Measurements from ENCODE around the gene PML.
"Not testable (repeated sequence)": the region's sequence is repeated elsewhere in the genome, so short reads cannot be mapped to it uniquely, and the experiment has no call there.

The PML gene

DNA sequence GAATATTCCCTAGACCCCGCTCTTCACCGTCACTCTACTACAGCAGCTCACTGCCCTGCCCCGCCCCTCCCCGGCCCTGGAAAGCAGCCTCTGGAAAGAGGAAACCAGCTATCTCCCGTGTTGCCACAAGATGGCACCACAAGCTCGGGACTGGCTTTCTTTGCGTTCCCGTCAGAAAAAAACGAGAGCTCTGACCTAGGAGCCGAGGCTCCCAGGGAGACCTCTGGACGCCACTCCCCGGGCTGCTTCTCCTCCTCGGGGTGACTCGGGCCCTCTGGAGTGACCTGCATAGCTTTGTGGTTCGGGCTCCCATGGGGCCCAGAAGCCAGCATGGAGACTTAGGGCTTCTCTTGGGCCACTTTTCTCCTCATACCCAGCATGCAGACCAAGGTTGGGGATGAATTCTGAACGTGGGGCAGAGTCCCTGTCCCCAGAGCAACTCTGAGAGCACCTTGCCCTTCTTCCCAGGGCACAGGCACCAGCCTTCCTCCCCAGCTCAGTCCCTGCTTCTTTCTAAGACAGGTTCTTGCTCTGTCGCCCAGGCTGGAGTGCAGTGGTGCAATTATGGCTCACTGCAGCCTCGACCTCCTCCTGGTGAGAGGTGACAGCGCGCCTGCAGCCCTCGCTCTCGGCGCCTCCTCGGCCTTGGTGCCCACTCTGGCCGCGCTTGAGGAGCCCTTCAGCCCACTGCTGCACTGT lies 21.4 kb upstream of the PML start:
- no peak overlapping the region for H3K27ac ChIP-seq (ENCODE audit: low read length)
- no peak overlapping the region for H3K4me3 ChIP-seq (ENCODE audit: low read length)
- WGBS (ENCODE audit: insufficient coverage, insufficient read length) = no CpG with 5 or more reads among the region's 26 CpGs
- no peaks in the 10 kb centered on the region for H3K36me3 ChIP-seq (ENCODE audit: control insufficient read depth, insufficient read depth, low read length)
- DNase-seq (ENCODE audit: low read depth, low spot score) = no peak
- no peaks in the 10 kb centered on the region for H3K27me3 ChIP-seq (ENCODE audit: control insufficient read depth, insufficient read depth, low read length)
- no peaks in the 10 kb centered on the region for H3K9me3 ChIP-seq (ENCODE audit: control insufficient read depth, insufficient read depth, low read length)
- H3K4me1 ChIP-seq (ENCODE audit: control insufficient read depth, insufficient read depth, low read length) = peaks cover 4% of the 10 kb centered on the region; the same call in 1 of the 2 replicates

DNA sequence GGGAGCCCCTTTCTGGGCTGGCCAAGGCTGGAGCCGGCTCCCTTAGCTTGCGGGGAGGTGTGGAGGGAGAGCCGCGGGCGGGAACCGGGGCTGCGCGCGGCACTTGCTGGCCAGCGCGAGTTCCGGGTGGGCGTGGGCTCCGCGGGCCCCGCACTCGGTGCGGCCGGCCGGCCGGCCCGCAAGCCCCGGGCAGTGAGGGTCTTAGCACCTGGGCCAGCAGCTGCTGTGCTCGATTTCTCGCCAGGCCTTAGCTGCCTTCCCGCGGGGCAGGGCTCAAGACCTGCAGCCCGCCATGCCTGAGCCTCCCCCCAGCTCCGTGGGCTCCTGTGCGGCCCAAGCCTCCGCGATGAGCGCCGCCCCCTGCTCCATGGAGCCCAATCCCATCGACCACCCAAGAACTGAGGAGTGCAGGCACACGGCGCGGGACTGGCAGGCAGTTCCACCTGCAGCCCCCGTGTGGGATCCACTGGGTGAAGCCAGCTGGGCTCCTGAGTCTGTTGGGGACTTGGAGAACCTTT lies 20.8 kb upstream of the PML start:
- no CpG with 5 or more reads among the region's 39 CpGs for WGBS (ENCODE audit: insufficient coverage, insufficient read length)
- H3K27me3 ChIP-seq (ENCODE audit: control insufficient read depth, insufficient read depth, low read length); H3K36me3 ChIP-seq (ENCODE audit: control insufficient read depth, insufficient read depth, low read length); H3K4me3 ChIP-seq (ENCODE audit: low read length); H3K9me3 ChIP-seq (ENCODE audit: control insufficient read depth, insufficient read depth, low read length); H3K27ac ChIP-seq (ENCODE audit: low read length); H3K4me1 ChIP-seq (ENCODE audit: control insufficient read depth, insufficient read depth, low read length); DNase-seq (ENCODE audit: low read depth, low spot score): not testable (repeated sequence)

DNA sequence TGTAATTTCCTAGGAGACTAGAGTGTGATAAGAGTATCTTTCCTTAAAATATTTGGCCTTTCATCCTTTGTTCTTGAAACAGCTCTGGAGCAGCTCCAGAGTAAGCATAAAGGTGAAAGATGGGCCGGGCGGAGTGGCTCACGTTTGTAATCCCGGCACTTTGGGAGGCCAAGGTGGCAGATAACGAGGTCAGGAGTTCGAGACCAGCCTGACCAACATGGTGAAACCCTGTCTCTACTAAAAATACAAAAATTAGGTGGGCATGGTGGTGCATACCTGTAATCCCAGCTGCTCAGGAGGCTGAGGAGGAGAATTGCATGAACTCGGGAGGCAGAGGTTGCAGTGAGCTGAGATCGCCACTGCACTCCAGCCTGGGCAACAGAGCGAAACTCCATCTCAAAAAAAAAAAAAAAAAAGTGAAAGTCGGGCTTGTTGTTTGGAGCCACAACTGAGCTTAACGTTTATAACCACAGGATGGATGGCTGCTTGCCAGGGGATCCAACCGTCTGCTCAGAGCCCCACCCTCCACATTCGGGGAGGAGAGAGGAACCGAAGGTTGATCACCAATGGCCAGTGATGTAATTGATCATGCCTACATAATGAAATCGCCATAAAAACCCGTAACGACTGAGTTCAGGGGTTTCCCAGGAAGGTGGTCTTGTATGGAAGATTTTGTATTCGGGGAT lies 18.9 kb upstream of the PML start:
- WGBS (ENCODE audit: insufficient coverage, insufficient read length) = no CpG with 5 or more reads among the region's 18 CpGs
- H3K4me3 ChIP-seq (ENCODE audit: low read length); DNase-seq (ENCODE audit: low read depth, low spot score); H3K27ac ChIP-seq (ENCODE audit: low read length); H3K4me1 ChIP-seq (ENCODE audit: control insufficient read depth, insufficient read depth, low read length); H3K27me3 ChIP-seq (ENCODE audit: control insufficient read depth, insufficient read depth, low read length); H3K36me3 ChIP-seq (ENCODE audit: control insufficient read depth, insufficient read depth, low read length); H3K9me3 ChIP-seq (ENCODE audit: control insufficient read depth, insufficient read depth, low read length): not testable (repeated sequence)

DNA sequence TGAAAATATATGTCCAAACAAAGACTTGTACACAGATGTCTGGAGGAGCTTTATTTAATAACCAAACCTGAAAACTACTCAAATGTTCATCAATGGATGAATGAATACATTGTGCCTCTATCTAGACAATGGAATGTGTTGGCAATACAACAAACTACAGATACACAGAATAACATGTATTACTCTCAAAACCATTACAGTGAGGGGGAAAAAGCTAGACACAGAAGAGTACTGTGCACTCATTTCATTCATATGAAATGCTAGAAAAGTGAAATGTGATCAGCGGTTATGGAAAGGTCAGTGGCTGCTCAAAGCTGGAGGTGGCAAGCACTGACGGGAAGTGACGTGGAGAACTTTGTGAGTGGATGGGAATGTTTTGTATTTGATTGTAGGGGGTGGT lies 15.6 kb upstream of the PML start:
- no peaks in the 10 kb centered on the region for H3K9me3 ChIP-seq (ENCODE audit: control insufficient read depth, insufficient read depth, low read length)
- H3K4me1 ChIP-seq (ENCODE audit: control insufficient read depth, insufficient read depth, low read length) = no peaks in the 10 kb centered on the region
- WGBS (ENCODE audit: insufficient coverage, insufficient read length) = no CpG with 5 or more reads among the region's 3 CpGs
- no peak overlapping the region for H3K4me3 ChIP-seq (ENCODE audit: low read length)
- no peaks in the 10 kb centered on the region; the same call in 1 of the 2 replicates for H3K36me3 ChIP-seq (ENCODE audit: control insufficient read depth, insufficient read depth, low read length)
- H3K27me3 ChIP-seq (ENCODE audit: control insufficient read depth, insufficient read depth, low read length) = no peaks in the 10 kb centered on the region
- no peak overlapping the region for H3K27ac ChIP-seq (ENCODE audit: low read length)
- DNase-seq (ENCODE audit: low read depth, low spot score) = no peak

DNA sequence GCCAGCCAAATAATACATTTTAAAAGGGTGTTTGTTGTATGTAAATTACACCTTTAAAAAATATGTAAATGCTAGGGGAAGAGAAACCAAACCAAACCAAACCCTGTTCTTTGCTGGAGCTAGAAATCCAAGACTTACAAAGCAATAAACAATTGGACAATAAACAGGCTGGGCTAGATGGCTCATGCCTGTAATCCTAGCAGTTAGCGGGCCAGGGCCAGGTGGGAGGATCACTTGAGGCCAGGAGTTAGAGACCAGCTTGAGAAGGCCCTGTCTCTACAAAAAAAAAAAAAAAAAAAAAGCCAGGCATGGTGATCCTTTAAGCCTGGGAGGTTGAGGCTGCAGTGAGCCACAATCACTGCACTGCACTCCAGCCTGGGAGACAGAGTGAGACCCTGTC lies 14.9 kb upstream of the PML start:
- no peak overlapping the region for H3K4me3 ChIP-seq (ENCODE audit: low read length)
- DNase-seq (ENCODE audit: low read depth, low spot score) = no peak
- no peaks in the 10 kb centered on the region for H3K9me3 ChIP-seq (ENCODE audit: control insufficient read depth, insufficient read depth, low read length)
- no peak overlapping the region for H3K27ac ChIP-seq (ENCODE audit: low read length)
- no peaks in the 10 kb centered on the region for H3K27me3 ChIP-seq (ENCODE audit: control insufficient read depth, insufficient read depth, low read length)
- no peaks in the 10 kb centered on the region; the same call in 1 of the 2 replicates for H3K36me3 ChIP-seq (ENCODE audit: control insufficient read depth, insufficient read depth, low read length)
- no peaks in the 10 kb centered on the region for H3K4me1 ChIP-seq (ENCODE audit: control insufficient read depth, insufficient read depth, low read length)
- WGBS (ENCODE audit: insufficient coverage, insufficient read length) = no CpG with 5 or more reads among the region's 1 CpG

DNA sequence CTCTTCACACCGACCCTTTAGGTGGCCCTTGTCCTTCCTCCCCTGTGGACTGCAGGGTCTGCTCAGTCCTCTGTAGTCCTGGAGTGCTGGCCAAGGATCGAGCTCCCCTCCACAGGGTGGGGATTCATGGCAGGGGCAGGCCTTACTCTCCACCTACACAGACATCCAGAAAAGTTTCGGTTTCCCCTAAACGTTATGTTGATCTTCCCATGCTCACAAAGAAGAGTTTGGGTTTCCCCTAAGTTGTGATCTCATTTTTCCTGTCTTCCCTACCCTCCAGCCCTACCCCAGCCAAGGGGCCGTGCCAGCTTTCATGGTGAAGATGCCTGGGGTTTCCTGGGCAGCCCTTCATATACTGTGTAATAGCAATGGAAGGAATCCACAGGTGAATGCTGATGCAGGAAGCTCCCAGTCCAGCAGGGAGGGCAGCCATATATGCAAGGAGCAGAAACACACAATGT lies 12.7 kb upstream of the PML start:
- no peak overlapping the region for H3K4me3 ChIP-seq (ENCODE audit: low read length)
- H3K36me3 ChIP-seq (ENCODE audit: control insufficient read depth, insufficient read depth, low read length) = no peaks in the 10 kb centered on the region; the same call in 1 of the 2 replicates
- no peak overlapping the region for H3K27ac ChIP-seq (ENCODE audit: low read length)
- WGBS (ENCODE audit: insufficient coverage, insufficient read length) = no CpG with 5 or more reads among the region's 5 CpGs
- H3K4me1 ChIP-seq (ENCODE audit: control insufficient read depth, insufficient read depth, low read length) = no peaks in the 10 kb centered on the region
- H3K27me3 ChIP-seq (ENCODE audit: control insufficient read depth, insufficient read depth, low read length) = no peaks in the 10 kb centered on the region
- DNase-seq (ENCODE audit: low read depth, low spot score) = no peak
- H3K9me3 ChIP-seq (ENCODE audit: control insufficient read depth, insufficient read depth, low read length) = no peaks in the 10 kb centered on the region

DNA sequence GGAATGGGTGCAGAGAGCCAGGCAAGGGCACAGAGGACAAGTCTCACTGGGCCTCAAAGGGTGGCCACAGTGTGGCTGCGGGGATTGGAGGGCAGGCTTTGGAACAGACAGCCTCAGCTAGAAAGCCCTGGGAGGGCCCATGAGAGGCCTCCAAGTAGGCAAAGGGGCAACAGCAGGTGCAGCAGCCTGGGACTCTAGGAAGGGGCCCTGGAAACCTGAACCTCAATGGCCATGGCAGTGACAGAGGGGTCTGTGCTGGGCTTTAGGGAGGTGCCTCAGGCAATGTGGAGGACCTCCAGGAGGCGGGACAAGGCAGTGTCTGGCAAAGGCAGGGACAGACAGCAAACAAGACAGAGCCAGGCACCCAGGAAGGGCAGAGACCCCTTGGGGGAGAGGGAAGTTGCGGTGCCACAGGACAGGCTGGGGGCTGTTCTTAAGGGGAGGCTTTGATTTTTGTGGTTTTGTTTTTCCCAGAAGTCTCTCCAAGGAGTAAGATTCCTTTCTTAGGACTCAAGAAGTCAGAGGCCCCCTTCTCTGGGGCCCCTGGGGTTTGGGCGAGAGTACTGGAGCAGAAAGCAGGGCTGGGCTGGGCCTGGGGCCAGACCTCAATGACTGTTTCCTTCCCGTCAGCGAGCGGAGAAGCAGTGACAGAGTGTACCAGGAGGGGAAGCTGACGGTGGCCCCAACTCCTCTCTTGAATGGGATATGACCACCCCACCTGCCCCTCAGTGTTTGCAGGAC lies 12.1 kb upstream of the PML start:
- H3K27me3 ChIP-seq (ENCODE audit: control insufficient read depth, insufficient read depth, low read length) = no peaks in the 10 kb centered on the region
- no peaks in the 10 kb centered on the region for H3K9me3 ChIP-seq (ENCODE audit: control insufficient read depth, insufficient read depth, low read length)
- H3K27ac ChIP-seq (ENCODE audit: low read length) = no peak overlapping the region
- no peaks in the 10 kb centered on the region; the same call in 1 of the 2 replicates for H3K36me3 ChIP-seq (ENCODE audit: control insufficient read depth, insufficient read depth, low read length)
- H3K4me3 ChIP-seq (ENCODE audit: low read length) = no peak overlapping the region
- no peak for DNase-seq (ENCODE audit: low read depth, low spot score)
- no peaks in the 10 kb centered on the region for H3K4me1 ChIP-seq (ENCODE audit: control insufficient read depth, insufficient read depth, low read length)
- WGBS (ENCODE audit: insufficient coverage, insufficient read length) = no CpG with 5 or more reads among the region's 8 CpGs

DNA sequence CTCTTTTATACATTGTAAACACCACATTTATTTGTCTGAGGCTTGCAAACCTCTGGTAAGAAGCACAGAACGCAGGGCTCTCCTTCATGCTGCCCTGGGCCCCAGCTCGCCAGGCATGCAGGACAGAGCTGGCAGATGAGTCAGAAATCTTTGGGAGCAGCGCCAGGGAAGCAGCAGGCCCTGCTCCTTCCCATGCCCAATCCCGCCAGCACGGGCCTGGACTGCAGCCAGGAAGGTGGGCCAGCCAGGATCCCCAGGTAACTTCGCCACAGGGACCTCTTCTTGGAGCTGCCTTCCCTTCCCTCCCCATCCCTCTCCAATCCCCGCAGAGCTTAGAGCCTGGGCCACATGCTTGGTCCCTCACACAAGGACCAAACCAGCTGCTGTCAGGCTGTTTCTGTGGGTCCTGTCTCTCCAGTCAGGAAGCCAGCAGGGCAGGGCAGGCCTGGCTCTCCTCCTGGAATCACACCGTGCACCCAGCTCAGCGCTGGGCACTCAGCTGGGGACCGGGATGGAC lies 11.2 kb upstream of the PML start:
- Histone ChIP-seq H3K36me3 (ENCODE audit: control insufficient read depth, insufficient read depth, low read length) (no peaks in the 10 kb centered on the region; the same call in 1 of the 2 replicates), H3K27me3 (ENCODE audit: control insufficient read depth, insufficient read depth, low read length) (no peaks in the 10 kb centered on the region), H3K9me3 (ENCODE audit: control insufficient read depth, insufficient read depth, low read length) (no peaks in the 10 kb centered on the region), H3K4me1 (ENCODE audit: control insufficient read depth, insufficient read depth, low read length) (no peaks in the 10 kb centered on the region), H3K4me3 (ENCODE audit: low read length) (no peak overlapping the region), H3K27ac (ENCODE audit: low read length) (no peak overlapping the region)
- DNase-seq (ENCODE audit: low read depth, low spot score) = no peak
- no CpG with 5 or more reads among the region's 10 CpGs for WGBS (ENCODE audit: insufficient coverage, insufficient read length)

DNA sequence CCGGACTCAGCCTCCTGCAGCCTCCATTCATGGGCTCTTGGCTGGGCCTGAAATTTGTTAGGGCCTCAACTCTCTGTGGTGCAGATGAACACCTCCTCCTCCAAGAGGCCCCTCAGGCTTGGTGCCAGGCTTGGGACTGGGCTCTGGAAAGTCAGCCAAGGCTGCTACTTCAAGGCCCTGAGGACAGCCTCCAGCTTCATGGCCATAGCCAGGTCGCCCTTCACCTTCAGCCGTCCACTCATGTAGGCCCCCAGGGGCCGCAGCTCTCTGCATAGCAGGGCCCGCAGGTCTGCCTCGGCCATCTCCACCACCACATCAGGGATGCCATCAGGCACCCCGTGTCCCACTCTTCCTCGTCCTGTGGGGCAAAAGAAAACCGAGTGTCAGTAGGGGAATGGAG lies 10.7 kb upstream of the PML start:
- Histone ChIP-seq H3K4me3 (ENCODE audit: low read length) (no peak overlapping the region), H3K4me1 (ENCODE audit: control insufficient read depth, insufficient read depth, low read length) (no peaks in the 10 kb centered on the region), H3K27me3 (ENCODE audit: control insufficient read depth, insufficient read depth, low read length) (no peaks in the 10 kb centered on the region), H3K27ac (ENCODE audit: low read length) (no peak overlapping the region), H3K36me3 (ENCODE audit: control insufficient read depth, insufficient read depth, low read length) (no peaks in the 10 kb centered on the region; the same call in 1 of the 2 replicates), H3K9me3 (ENCODE audit: control insufficient read depth, insufficient read depth, low read length) (no peaks in the 10 kb centered on the region)
- no peak for DNase-seq (ENCODE audit: low read depth, low spot score)
- no CpG with 5 or more reads among the region's 9 CpGs for WGBS (ENCODE audit: insufficient coverage, insufficient read length)
